Activated CD4-positive, alpha-beta memory T cell treated with anti-CD3 and anti-CD28 coated beads for 36 hours (primary cell): Measurements from ENCODE around the gene HDAC9. TPM values are rescaled to one million over a fixed set of nuclear protein-coding genes. Genes with fewer than 3 reads are reported as not detected.
A peak's percentile ranks its signal among the peaks of the same experiment; 100 is the strongest.

Source experiments
- CTCF ChIA-PET: fragments of 350-600 bp; sonication (Branson Sonifier 250); formaldehyde crosslinking; loops from one replicate; lab custom pipeline; 2021; ENCODE audit warnings: antibody characterized with exemption, inconsistent platforms; lab: Charles Lee
- POLR2A ChIA-PET: fragments of 350-600 bp; sonication (Branson Sonifier 250); formaldehyde crosslinking; loops from one replicate; lab custom pipeline; 2021; ENCODE audit warnings: antibody characterized with exemption; lab: Charles Lee
- DNase-seq: peaks from one replicate; pipeline ENCODE4 v3.0.0-alpha.2; 2020
- H3K27ac Mint-ChIP-seq: one replicate; pipeline ENCODE4 v1.8.0; 2021; ENCODE audit warnings: mixed read lengths
- H3K27me3 Mint-ChIP-seq: one replicate; pipeline ENCODE4 v1.8.0; 2021; ENCODE audit warnings: mixed read lengths
- H3K36me3 Mint-ChIP-seq: one replicate; pipeline ENCODE4 v1.8.0; 2021; ENCODE audit warnings: mixed read lengths
- H3K4me1 Mint-ChIP-seq: one replicate; pipeline ENCODE4 v1.8.0; 2021; ENCODE audit warnings: low read depth, mixed read lengths
- H3K4me3 Mint-ChIP-seq: one replicate; pipeline ENCODE4 v1.8.0; 2021; ENCODE audit warnings: mild to moderate bottlenecking, mixed read lengths
- H3K9me3 Mint-ChIP-seq: one replicate; pipeline ENCODE4 v1.8.0; 2021; ENCODE audit warnings: mixed read lengths
- intact Hi-C: fragments of 100-400 bp; cut with micrococcal nuclease; formaldehyde crosslinking; loops from one replicate; pipeline ENCODE4 v1.15.1; 2023
- total RNA-seq, 2 experiments: library from RNA; stranded (reverse); gene quantifications; one replicate each; pipeline ENCODE4 v1.2.3, GENCODE V29; 2021

The HDAC9 gene
- total RNA-seq, 2 experiments from 2014 or later, result 1.0 to 1.1 TPM

DNA sequence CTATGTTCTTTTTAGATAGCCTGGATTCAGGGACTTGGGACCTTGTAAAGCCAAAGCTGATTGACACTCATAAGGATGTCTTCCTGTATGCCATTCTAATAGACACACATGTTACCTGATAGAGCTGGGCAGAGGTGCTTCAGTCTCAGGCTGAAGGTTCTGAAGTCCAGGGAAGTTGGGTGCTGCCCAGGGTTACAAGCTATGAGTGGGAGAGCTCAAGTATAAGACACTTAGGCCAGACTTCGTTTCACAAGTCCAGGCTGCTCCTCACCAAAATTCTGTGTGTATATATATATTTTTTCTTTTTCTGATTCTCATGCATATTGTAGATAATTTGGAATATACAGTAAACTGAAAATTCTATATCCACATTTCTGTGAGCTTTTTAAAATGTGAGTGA is 144.2 kb downstream of the HDAC9 start:
- Mint-ChIP-seq H3K4me1 (no peaks in the 10 kb centered on the region), H3K9me3 (no peaks in the 10 kb centered on the region), H3K27ac (peak overlapping the region; percentile 23), H3K36me3 (no peaks in the 10 kb centered on the region), H3K27me3 (no peaks in the 10 kb centered on the region), H3K4me3 (no peak overlapping the region)
- ChIA-PET CTCF (no interaction called here), POLR2A (interaction anchor here (2.0 kb wide), 1 partner anchor 220 kb away, joined by 4 read pairs; no protein-coding TSS in a partner anchor)
- DNase-seq, result no peak
- intact Hi-C loops, result loop anchor here (1.0 kb wide), 1 partner anchor 10 kb away; no protein-coding TSS in a partner anchor

DNA sequence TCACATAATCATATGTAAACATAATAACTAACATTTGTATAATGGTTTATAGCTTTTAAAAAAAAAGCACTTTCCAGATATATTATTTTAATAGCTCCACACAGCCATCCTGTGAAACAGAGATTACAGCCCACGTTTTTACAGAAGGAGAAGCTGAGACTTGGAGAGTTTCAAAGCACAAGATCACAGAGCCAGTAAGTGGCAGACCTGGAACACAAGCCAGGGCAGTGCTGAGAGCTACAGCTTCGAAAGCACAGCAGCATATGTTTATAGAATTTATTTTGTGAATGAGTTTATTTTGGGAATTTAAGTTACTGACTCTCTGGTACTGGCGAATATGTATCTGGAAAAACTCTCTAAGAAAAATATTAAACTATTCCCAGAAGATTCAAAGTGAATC is 149.4 kb downstream of the HDAC9 start:
- DNase-seq, result no peak
- Mint-ChIP-seq H3K36me3 (no peaks in the 10 kb centered on the region), H3K27me3 (no peaks in the 10 kb centered on the region), H3K27ac (no peak overlapping the region), H3K4me1 (no peaks in the 10 kb centered on the region), H3K4me3 (no peak overlapping the region), H3K9me3 (no peaks in the 10 kb centered on the region)
- intact Hi-C loops, result no loop called here
- ChIA-PET POLR2A (no interaction called here), CTCF (no interaction called here)

DNA sequence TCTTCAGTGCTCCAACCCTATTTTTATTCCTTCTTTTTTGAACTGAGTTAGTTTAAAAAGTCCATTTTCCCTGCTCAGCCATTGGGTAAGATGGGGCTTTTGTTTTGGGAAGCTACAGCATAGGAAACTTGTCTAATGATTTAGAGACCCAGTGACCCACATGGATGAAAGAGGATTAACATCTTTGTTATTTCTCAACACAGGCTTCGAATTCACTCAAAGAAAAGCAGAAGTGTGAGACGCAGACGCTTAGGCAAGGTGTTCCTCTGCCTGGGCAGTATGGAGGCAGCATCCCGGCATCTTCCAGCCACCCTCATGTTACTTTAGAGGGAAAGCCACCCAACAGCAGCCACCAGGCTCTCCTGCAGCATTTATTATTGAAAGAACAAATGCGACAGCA is 152.0 kb downstream of the HDAC9 start:
- no peak overlapping the region for H3K27ac Mint-ChIP-seq
- H3K36me3 Mint-ChIP-seq, result no peaks in the 10 kb centered on the region
- H3K27me3 Mint-ChIP-seq, result no peaks in the 10 kb centered on the region
- POLR2A ChIA-PET, result no interaction called here
- CTCF ChIA-PET, result interaction anchor here (0.5 kb wide), 1 partner anchor 1439 kb away, joined by 3 read pairs; no protein-coding TSS in a partner anchor
- no peaks in the 10 kb centered on the region for H3K9me3 Mint-ChIP-seq
- no peak overlapping the region for H3K4me3 Mint-ChIP-seq
- intact Hi-C loops, result no loop called here
- no peaks in the 10 kb centered on the region for H3K4me1 Mint-ChIP-seq
- no peak for DNase-seq

DNA sequence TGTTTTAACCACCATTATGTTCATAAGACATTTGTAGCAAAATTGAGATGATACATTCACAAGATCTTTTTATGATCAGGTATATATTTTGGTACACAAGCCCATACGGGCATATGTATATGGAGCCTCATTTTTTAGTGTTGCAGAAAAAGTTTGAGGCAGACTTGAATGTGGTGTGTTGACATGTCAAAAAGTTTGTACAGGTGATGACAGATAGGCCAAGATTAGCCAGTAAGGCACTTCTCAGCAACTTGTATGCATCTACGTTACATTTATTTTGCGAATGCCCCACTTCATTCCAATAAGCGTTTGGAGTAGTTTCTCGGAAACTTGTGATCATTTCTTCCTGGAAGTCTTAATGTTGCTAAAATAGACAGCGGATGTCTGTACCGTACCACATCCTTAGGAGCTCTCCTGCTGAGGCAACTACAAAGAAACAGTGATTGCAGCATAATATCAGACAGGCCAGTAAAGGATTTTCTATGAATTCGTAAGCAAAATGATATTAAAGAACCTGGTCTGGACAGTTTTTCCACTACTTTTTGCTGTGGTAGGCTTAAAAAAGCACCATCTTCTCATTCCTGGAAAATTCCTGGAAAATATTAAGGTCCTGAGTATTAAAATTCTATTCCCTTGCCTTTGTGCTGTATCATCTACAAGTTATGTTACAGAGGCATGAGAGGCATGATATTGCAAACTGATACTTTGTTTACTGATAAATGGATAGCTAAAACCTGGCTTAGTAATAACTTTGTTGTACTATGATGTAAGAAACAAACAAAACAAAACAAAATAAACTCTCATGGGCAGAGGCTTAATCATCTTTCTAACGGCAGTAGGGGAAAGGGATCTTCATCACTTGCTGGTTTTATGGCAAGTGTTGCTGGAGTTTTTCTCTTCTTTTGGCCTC is 153.6 kb downstream of the HDAC9 start:
- intact Hi-C loops, result loop anchor here (1.0 kb wide), 1 partner anchor 10 kb away; no protein-coding TSS in a partner anchor
- POLR2A ChIA-PET, result no interaction called here
- H3K4me1 Mint-ChIP-seq, result no peaks in the 10 kb centered on the region
- CTCF ChIA-PET, result no interaction called here
- peak overlapping the region; percentile 53 for H3K27ac Mint-ChIP-seq
- no peak for DNase-seq
- no peak overlapping the region for H3K4me3 Mint-ChIP-seq
- no peaks in the 10 kb centered on the region for H3K27me3 Mint-ChIP-seq
- H3K9me3 Mint-ChIP-seq, result no peaks in the 10 kb centered on the region
- H3K36me3 Mint-ChIP-seq, result no peaks in the 10 kb centered on the region

DNA sequence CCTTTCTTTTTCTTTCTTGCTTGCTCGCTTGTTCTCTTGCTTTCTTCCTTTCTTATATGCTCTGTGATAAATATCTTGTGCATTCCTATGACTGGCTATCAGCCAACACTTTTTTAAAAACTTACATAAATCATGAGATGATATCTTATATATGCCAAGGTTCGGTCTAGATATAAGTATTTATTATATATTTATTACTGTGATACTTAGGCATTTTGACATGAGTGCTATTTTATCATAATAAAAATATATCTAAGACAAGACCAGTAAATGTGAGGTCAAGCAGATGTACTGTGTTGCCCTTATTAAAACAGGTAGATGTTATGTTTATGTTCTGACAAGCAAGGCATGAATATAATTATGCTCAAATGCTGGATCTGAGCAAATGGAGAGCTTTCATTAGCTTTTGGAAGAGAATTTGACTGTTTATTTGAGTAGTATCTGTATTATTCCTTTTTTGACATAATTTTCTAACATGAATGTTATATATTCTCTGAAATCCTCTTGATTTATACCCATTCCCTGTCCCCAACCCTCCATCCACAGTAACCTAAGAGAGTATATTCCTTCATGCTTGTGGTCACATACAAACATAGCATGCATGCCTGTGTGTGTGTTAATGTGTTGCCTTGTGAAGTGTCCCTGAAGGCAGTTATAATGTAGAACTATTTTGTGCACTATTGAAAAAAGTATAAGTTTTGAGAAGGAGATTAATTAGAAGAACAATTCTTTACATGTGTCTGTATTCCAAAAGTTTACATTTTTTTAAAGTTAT is 158.0 kb downstream of the HDAC9 start:
- Mint-ChIP-seq H3K27me3 (no peaks in the 10 kb centered on the region), H3K9me3 (no peaks in the 10 kb centered on the region), H3K4me1 (no peaks in the 10 kb centered on the region), H3K36me3 (no peaks in the 10 kb centered on the region), H3K4me3 (no peak overlapping the region), H3K27ac (no peak overlapping the region)
- intact Hi-C loops, result no loop called here
- no peak for DNase-seq
- CTCF ChIA-PET, result interaction anchor here (1.2 kb wide), 1 partner anchor 13 kb away, joined by 3 read pairs; no protein-coding TSS in a partner anchor
- POLR2A ChIA-PET, result no interaction called here

DNA sequence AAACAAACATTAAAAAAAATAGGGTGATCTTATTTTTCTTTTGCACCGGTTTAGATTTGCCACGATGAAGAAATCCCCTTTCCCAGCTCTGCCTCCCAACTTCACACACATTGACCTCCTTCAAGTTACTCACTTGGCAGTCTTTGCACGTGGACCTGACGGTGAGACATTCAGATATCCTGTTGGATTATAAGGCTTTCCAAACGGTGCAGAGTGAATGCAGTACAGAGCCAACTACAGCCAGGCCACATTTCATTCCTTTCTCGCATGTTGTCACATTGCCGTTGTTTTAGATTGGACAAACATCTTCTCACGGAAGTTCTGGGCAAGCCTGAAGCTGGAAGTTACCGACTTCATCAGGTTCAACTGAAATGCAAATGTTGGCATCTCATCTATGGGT is 159.2 kb downstream of the HDAC9 start:
- H3K27me3 Mint-ChIP-seq, result no peaks in the 10 kb centered on the region

DNA sequence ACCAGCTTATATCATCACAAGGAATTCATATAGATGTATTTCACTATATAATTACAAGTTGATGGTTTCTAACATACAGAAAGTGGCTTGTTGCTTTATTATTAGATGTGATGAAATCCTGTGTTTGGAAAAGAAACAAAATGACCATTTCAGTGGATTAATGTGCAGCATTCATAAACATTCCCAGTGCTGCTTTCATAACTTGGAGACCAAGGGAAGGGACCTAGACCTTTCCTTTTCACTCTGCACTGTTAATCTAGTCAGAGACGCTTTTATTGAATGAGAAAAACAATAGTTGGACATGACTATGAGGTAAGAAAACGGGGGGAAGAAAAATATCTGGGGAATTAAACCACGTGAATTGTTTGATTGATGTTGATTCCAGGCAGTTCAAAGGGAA is 160.0 kb downstream of the HDAC9 start:
- Mint-ChIP-seq H3K4me1 (no peaks in the 10 kb centered on the region), H3K4me3 (no peak overlapping the region), H3K9me3 (no peaks in the 10 kb centered on the region), H3K27me3 (no peaks in the 10 kb centered on the region), H3K27ac (no peak overlapping the region), H3K36me3 (no peaks in the 10 kb centered on the region)
- POLR2A ChIA-PET, result no interaction called here
- intact Hi-C loops, result no loop called here
- DNase-seq, result no peak
- CTCF ChIA-PET, result no interaction called here

More for the DNA sequence above, 159.2 kb downstream of the HDAC9 start:
- Mint-ChIP-seq H3K4me3 (no peak overlapping the region), H3K27ac (no peak overlapping the region), H3K4me1 (no peaks in the 10 kb centered on the region), H3K9me3 (no peaks in the 10 kb centered on the region), H3K36me3 (no peaks in the 10 kb centered on the region)
- intact Hi-C loops, result no loop called here
- DNase-seq, result no peak
- ChIA-PET CTCF (interaction anchor here (1.2 kb wide), 1 partner anchor 11 kb away, joined by 3 read pairs; no protein-coding TSS in a partner anchor), POLR2A (no interaction called here)

DNA sequence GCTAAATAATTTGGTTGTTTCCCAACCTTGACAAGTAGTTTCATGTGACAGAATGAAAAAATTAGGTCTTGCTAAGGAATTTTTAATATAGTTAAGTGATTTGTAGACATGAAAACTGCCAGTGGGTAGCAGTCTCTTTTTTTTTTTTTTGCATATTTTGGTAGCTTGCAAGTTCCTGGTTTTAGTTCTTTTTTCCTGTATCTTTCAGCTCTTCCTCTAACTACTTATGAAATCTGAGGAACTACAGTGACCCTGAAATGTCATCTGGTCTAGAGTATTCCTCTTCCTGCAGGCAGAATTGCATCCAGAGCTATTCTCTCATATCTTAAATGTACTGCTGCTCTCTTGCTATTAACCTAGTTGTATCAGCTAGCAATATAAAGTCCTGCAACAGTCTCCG is 160.4 kb downstream of the HDAC9 start:
- H3K4me3 Mint-ChIP-seq, result no peak overlapping the region
- POLR2A ChIA-PET, result no interaction called here
- H3K27me3 Mint-ChIP-seq, result no peaks in the 10 kb centered on the region
- no peak overlapping the region for H3K27ac Mint-ChIP-seq
- no peak for DNase-seq
- no peaks in the 10 kb centered on the region for H3K36me3 Mint-ChIP-seq
- H3K9me3 Mint-ChIP-seq, result no peaks in the 10 kb centered on the region
- no peaks in the 10 kb centered on the region for H3K4me1 Mint-ChIP-seq
- intact Hi-C loops, result no loop called here
- CTCF ChIA-PET, result no interaction called here

DNA sequence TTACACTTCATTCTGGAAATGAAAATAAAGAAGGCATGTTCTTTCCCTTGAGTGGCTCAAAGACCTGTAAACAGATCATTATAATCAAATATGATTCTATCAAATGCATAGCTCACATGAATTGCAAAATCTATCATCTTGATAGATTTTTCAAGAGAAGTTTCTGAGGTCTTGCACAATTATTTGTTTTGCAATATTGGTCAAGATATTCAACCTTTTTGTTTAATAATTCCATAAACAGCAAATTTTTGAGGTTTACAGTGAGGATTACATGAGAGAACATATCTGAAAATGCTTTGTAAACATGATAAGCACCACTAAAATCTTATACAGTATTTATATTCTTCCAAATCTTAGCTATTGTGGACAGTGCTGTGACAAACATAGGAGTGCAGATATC is 160.8 kb downstream of the HDAC9 start:
- no peak overlapping the region for H3K4me3 Mint-ChIP-seq
- POLR2A ChIA-PET, result no interaction called here
- no peaks in the 10 kb centered on the region for H3K9me3 Mint-ChIP-seq
- no peaks in the 10 kb centered on the region for H3K36me3 Mint-ChIP-seq
- H3K27ac Mint-ChIP-seq, result no peak overlapping the region
- H3K27me3 Mint-ChIP-seq, result no peaks in the 10 kb centered on the region
- no peak for DNase-seq
- CTCF ChIA-PET, result no interaction called here
- H3K4me1 Mint-ChIP-seq, result no peaks in the 10 kb centered on the region
- intact Hi-C loops, result no loop called here

DNA sequence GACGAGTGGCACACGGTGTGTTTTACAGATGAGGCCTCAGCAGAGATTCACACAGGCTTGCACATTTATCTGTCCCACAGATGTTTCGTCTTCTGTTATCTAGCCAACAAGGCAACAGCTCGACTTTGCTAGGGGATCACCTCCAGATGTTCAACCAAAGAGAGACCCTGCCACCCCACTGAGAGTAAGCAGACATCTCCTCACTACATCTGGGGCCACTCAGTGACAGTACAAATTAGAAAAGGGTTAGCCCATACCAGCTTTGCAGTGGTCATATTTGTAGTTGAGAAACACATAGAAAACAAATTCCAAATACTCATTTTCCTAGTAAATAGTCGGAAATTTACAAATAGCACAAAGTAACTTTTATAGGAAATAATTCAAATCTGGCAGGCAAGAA is 164.2 kb downstream of the HDAC9 start:
- H3K4me1 Mint-ChIP-seq, result no peaks in the 10 kb centered on the region
- no peak overlapping the region for H3K4me3 Mint-ChIP-seq
- no peak for DNase-seq
- ChIA-PET POLR2A (no interaction called here), CTCF (no interaction called here)
- no peak overlapping the region for H3K27ac Mint-ChIP-seq
- no peaks in the 10 kb centered on the region for H3K36me3 Mint-ChIP-seq
- H3K27me3 Mint-ChIP-seq, result no peaks in the 10 kb centered on the region
- no peaks in the 10 kb centered on the region for H3K9me3 Mint-ChIP-seq
- intact Hi-C loops, result loop anchor here (10.0 kb wide), 1 partner anchor 1155 kb away; no protein-coding TSS in a partner anchor

DNA sequence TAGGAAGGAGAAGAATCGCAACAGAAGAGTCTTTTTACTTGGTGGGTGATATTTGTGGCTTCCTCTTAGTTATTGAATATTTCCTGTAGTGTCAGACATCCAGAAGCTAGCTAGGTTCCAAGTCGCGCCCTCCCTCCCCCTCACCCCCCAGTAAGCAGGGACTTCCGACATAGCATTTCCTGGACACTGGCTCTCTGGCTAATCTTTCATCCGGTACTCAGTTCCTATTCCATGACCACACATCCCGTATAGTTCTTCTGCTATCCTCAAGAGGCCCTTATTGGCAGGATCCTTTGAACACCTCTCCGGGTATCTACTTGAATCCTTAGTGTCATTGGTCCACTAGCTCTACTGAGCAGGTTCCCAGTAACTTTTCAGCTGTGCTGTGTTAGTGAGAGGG is 167.8 kb downstream of the HDAC9 start:
- Mint-ChIP-seq H3K4me1 (no peaks in the 10 kb centered on the region), H3K4me3 (no peak overlapping the region), H3K9me3 (no peaks in the 10 kb centered on the region), H3K27me3 (no peaks in the 10 kb centered on the region), H3K36me3 (no peaks in the 10 kb centered on the region), H3K27ac (no peak overlapping the region)
- CTCF ChIA-PET, result interaction anchor here (1.8 kb wide), 1 partner anchor 73 kb away, joined by 12 read pairs; no protein-coding TSS in a partner anchor
- intact Hi-C loops, result loop anchor here (10.0 kb wide), 1 partner anchor 1159 kb away; no protein-coding TSS in a partner anchor
- DNase-seq, result no peak
- POLR2A ChIA-PET, result no interaction called here
